Endothelial cell of umbilical vein (primary cell): ENCODE results near the gene KIAA1755. TPM values are rescaled to one million over a fixed set of nuclear protein-coding genes. Genes with fewer than 3 reads are reported as not detected.

ENCODE experiments used
- BruUV-seq: library from RNA; stranded (reverse); fragments of 400-500 nt; replicated peaks from 2 replicates; lab custom pipeline; 2021; lab: Mats Ljungman, UMichigan
- CTCF ChIA-PET: fragments of 300-600, 350-600 bp; sonication (Branson Sonifier 250); formaldehyde crosslinking; loops from one replicate; lab custom pipeline; 2021; ENCODE audit warnings: antibody characterized with exemption, inconsistent platforms; lab: Charles Lee
- POLR2A ChIA-PET: fragments of 300-600, 350-600 bp; sonication (Branson Sonifier 250); formaldehyde crosslinking; loops from one replicate; lab custom pipeline; 2021; ENCODE audit warnings: antibody characterized with exemption, inconsistent platforms; lab: Charles Lee
- DNase-seq: peaks from one replicate; pipeline ENCODE4 v3.0.0-alpha.2; 2011; ENCODE audit warnings: low read depth, low spot score
- FAIRE-seq: peaks from 2 replicates; lab custom pipeline; 2011; peaks lifted over from hg19 to GRCh38; lab: Jason Lieb, UNC
- H2AFZ ChIP-seq: 2 replicates; pipeline ENCODE4 v1.6.0; 2012; ENCODE audit warnings: low read depth, low read length, control low read depth, inconsistent platforms
- H3K27ac ChIP-seq: 2 replicates; pipeline ENCODE4 v1.5.1; 2011; ENCODE audit warnings: low read depth, mild to moderate bottlenecking, control low read depth, low read length, moderate library complexity; ENCODE audit not compliant: insufficient read depth
- H3K27me3 ChIP-seq, 2 experiments: 2 replicates each; pipeline versions ENCODE4 v1.6.0 to v1.6.1; 2011; ENCODE audit warnings: low read length in 2 of 2, mixed read lengths in 1 of 2; ENCODE audit not compliant: control insufficient read depth in 2 of 2, insufficient read depth in 2 of 2
- H3K36me3 ChIP-seq, 2 experiments: 2 replicates in 1 of 2; 3 replicates in 1 of 2; pipeline ENCODE4 v1.5.1; 2011; ENCODE audit warnings: low read length in 2 of 2, mild to moderate bottlenecking in 1 of 2, moderate library complexity in 1 of 2; ENCODE audit not compliant: control insufficient read depth in 2 of 2, insufficient read depth in 2 of 2; ENCODE audit errors: extremely low read depth in 1 of 2
- H3K4me1 ChIP-seq: 3 replicates; pipeline ENCODE4 v1.5.1; 2011; ENCODE audit warnings: mild to moderate bottlenecking, low read length; ENCODE audit not compliant: control insufficient read depth, insufficient read depth; ENCODE audit errors: extremely low read depth
- H3K4me2 ChIP-seq: 2 replicates; pipeline ENCODE4 v1.6.1; 2011; ENCODE audit warnings: low read length, control low read depth, mixed read lengths; ENCODE audit not compliant: insufficient read depth
- H3K4me3 ChIP-seq, 3 experiments: fragments of 200-600 bp in 1 of 3; sonication (generic), shearing (Covaris generic) in 1 of 3; replicated peaks in 1 of 3; 2 replicates each; pipeline ENCODE4 v1.5.1; 2011 to 2016; ENCODE audit warnings: control low read depth in 3 of 3, low read length in 3 of 3, mild to moderate bottlenecking in 2 of 3, inconsistent platforms in 1 of 3, low read depth in 1 of 3, moderate library complexity in 1 of 3; ENCODE audit not compliant: insufficient read depth in 1 of 3
- H3K79me2 ChIP-seq: 2 replicates; pipeline ENCODE4 v1.6.0; 2012; ENCODE audit warnings: low read length, inconsistent platforms; ENCODE audit not compliant: control insufficient read depth, insufficient read depth
- H3K9ac ChIP-seq: replicated peaks from 2 replicates; pipeline ENCODE3; 2011; ENCODE audit warnings: low read length, control low read depth; ENCODE audit not compliant: insufficient read depth; ENCODE audit errors: extremely low read depth
- H3K9me1 ChIP-seq: replicated peaks from 3 replicates; pipeline ENCODE4 v1.6.0; 2011; ENCODE audit warnings: mild to moderate bottlenecking, low read length; ENCODE audit not compliant: control insufficient read depth, insufficient read depth; ENCODE audit errors: extremely low read depth
- H3K9me3 ChIP-seq: replicated peaks from 2 replicates; pipeline ENCODE4 v1.5.1; 2012; ENCODE audit warnings: low read length, inconsistent platforms; ENCODE audit not compliant: control insufficient read depth, insufficient read depth
- H4K20me1 ChIP-seq: replicated peaks from 2 replicates; pipeline ENCODE3; 2011; ENCODE audit warnings: mild to moderate bottlenecking, low read length; ENCODE audit not compliant: control insufficient read depth, insufficient read depth; ENCODE audit errors: extremely low read depth
- EZH2 ChIP-seq: IDR thresholded peaks from 2 replicates; pipeline ENCODE4 v1.6.1; 2012; ENCODE audit warnings: borderline replicate concordance, low read depth, mild to moderate bottlenecking, moderate library complexity, low read length, inconsistent platforms; ENCODE audit not compliant: severe bottlenecking
- FOS ChIP-seq: IDR thresholded peaks from 2 replicates; pipeline ENCODE4 v1.6.1; 2011; ENCODE audit warnings: mild to moderate bottlenecking, low read length, moderate library complexity, borderline replicate concordance; ENCODE audit not compliant: insufficient read depth
- GATA2 ChIP-seq: IDR thresholded peaks from 2 replicates; pipeline ENCODE4 v1.7.0; 2011; ENCODE audit warnings: low read depth, mild to moderate bottlenecking, moderate library complexity, mixed read lengths, low read length; ENCODE audit not compliant: insufficient read length, insufficient read depth
- JUN ChIP-seq: IDR thresholded peaks from 2 replicates; pipeline ENCODE4 v1.6.1; 2011; ENCODE audit warnings: borderline replicate concordance, low read depth; ENCODE audit not compliant: insufficient read length, insufficient read depth
- MYC ChIP-seq: IDR thresholded peaks from one replicate; pipeline ENCODE4 v1.6.1; 2011; ENCODE audit warnings: mild to moderate bottlenecking, low read depth, low read length
- POLR2A ChIP-seq: IDR thresholded peaks from 2 replicates; pipeline ENCODE4 v1.6.1; 2012; ENCODE audit warnings: low read depth, mild to moderate bottlenecking, control low read depth, low read length
- POLR2AphosphoS5 ChIP-seq: IDR thresholded peaks from 2 replicates; pipeline ENCODE4 v1.6.1; 2012; ENCODE audit warnings: low read depth, mild to moderate bottlenecking, control low read depth, low read length, moderate library complexity; ENCODE audit not compliant: insufficient read depth
- dilution Hi-C: fragments of 300-500 bp; cut with MboI; formaldehyde crosslinking; loops from one replicate; pipeline ENCODE4 v1.15.0; 2019; ENCODE audit warnings: low sequenced_read_pairs; ENCODE audit not compliant: extremely low pct_ligation_motif_present
- intact Hi-C: fragments of 100-400 bp; cut with micrococcal nuclease; formaldehyde crosslinking; loops from one replicate; pipeline ENCODE4 v1.10.0; 2022
- polyA plus RNA-seq, 4 experiments: library from polyadenylated mRNA; depleted of rRNA in 3 of 4; stranded (reverse) in 3 of 4; unstranded in 1 of 4; fragments of >200 nt; gene quantifications; 2 replicates each; pipeline versions ENCODE4 v1.2.1 to v1.2.3, GENCODE V29; 2011 to 2012; ENCODE audit warnings: missing spikeins in 1 of 4
- total RNA-seq: library from RNA; stranded (reverse); gene quantifications from 2 replicates; pipeline ENCODE4 v1.2.3, GENCODE V29; 2021
- TF ChIP-seq, protein P1 (sequence below), 2 donors: IDR thresholded peaks; 1 replicate in 1 of 2; 2 replicates in 1 of 2; pipeline ENCODE4 v1.5.1; 2011; ENCODE audit warnings: low read length in 2 of 2, mild to moderate bottlenecking in 2 of 2, moderate library complexity in 2 of 2, control low read depth in 1 of 2, inconsistent platforms in 1 of 2, low read depth in 1 of 2; ENCODE audit not compliant: insufficient read depth in 1 of 2; ENCODE audit errors: extremely low read depth in 1 of 2
- TF ChIP-seq, protein P2 (sequence below): IDR thresholded peaks from 2 replicates; pipeline ENCODE4 v1.6.1; 2011; ENCODE audit not compliant: insufficient read depth, insufficient read length

KIAA1755 gene
- total and polyA plus RNA-seq, 2 donors (not counting 3 experiments of a cell fraction or from before 2014, with no cell fraction given): 0.36 to 0.51 TPM

DNA sequence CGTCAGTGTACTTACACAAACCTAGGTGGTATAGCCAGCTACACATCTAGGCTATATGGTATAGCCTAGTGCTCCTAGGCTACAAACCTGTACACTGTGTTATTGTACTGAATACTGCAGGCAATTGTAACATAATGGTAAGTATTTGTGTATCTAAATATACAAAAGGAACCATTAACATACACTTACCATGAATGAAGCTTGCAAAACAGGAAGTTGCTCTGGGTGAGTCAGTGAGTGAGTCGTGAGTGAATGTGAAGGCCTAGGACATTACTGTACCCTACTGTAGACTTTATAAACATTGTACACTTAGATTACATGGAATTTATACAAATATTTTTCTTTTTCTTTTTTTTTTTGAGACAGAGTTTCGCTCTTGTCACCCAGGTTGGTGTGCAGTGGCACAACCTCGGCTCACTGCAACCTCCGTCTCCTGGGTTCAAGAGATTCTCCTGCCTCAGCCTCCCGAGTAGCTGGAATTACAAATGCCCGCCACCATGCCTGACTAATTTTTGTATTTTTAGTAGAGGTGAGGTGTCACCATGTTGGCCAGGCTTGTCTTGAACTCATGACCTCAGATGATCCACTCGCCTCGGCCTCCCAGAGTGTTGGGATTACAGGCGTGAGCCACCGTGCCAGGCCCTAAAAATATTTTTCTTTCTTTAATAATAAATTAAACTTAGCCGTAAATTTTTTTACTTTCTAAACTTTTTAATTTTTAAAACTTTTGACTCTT is 15.4 kb upstream of the KIAA1755 start:
- dilution Hi-C loops (no loop called here), intact Hi-C loops (loop anchor here (5.0 kb wide), 1 partner anchor 109 kb away; the partner anchor contains the start of gene TGM2)
- H3K9me3 ChIP-seq: no peaks in the 10 kb centered on the region
- H3K9ac ChIP-seq: peak overlapping the region; percentile 53
- no peaks in the 10 kb centered on the region for H3K79me2 ChIP-seq
- no peaks in the 10 kb centered on the region for H3K27me3 ChIP-seq
- no peaks in the 10 kb centered on the region for H3K9me1 ChIP-seq
- peak; percentile 89 for DNase-seq
- peaks cover 43% of the 10 kb centered on the region for H3K4me1 ChIP-seq
- TF ChIP-seq, protein P1, sequence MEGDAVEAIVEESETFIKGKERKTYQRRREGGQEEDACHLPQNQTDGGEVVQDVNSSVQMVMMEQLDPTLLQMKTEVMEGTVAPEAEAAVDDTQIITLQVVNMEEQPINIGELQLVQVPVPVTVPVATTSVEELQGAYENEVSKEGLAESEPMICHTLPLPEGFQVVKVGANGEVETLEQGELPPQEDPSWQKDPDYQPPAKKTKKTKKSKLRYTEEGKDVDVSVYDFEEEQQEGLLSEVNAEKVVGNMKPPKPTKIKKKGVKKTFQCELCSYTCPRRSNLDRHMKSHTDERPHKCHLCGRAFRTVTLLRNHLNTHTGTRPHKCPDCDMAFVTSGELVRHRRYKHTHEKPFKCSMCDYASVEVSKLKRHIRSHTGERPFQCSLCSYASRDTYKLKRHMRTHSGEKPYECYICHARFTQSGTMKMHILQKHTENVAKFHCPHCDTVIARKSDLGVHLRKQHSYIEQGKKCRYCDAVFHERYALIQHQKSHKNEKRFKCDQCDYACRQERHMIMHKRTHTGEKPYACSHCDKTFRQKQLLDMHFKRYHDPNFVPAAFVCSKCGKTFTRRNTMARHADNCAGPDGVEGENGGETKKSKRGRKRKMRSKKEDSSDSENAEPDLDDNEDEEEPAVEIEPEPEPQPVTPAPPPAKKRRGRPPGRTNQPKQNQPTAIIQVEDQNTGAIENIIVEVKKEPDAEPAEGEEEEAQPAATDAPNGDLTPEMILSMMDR (IDR thresholded peaks at IDR 0.05; ENCODE audit: extremely low read depth in 1 of 2, insufficient read depth in 1 of 2, low read depth in 1 of 2, low read length in 2 of 2): no peak
- TF ChIP-seq JUN: peak; percentile 89
- no peak for TF ChIP-seq EZH2
- no peak for TF ChIP-seq MYC
- peak; percentile 64 for TF ChIP-seq POLR2A
- TF ChIP-seq FOS: peak; percentile 93
- no peak for TF ChIP-seq GATA2
- TF ChIP-seq, protein P2, sequence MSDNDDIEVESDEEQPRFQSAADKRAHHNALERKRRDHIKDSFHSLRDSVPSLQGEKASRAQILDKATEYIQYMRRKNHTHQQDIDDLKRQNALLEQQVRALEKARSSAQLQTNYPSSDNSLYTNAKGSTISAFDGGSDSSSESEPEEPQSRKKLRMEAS: no peak
- peak; percentile 74 for TF ChIP-seq POLR2AphosphoS5
- POLR2A ChIA-PET: no interaction called here
- BruUV-seq: no TSS peak
- H3K36me3 ChIP-seq: no peaks in the 10 kb centered on the region
- no peak overlapping the region for H3K4me3 ChIP-seq
- H3K4me2 ChIP-seq: peak overlapping the region; percentile 79
- peak; percentile 96 for FAIRE-seq
- peak overlapping the region; percentile 28 for H2AFZ ChIP-seq
- CTCF ChIA-PET: interaction anchor here (0.6 to 2.0 kb wide), 7 partner anchors 27 to 283 kb away, joined by 3 to 14 read pairs (median 4); no protein-coding TSS in a partner anchor
- H4K20me1 ChIP-seq: no peaks in the 10 kb centered on the region
- H3K27ac ChIP-seq: peak overlapping the region; percentile 87
